DMS153 treated with DMSO at 0.1 percent for 48 hours (cell line): ENCODE data around the gene BORCS5.
"Not testable (repeated sequence)": the region's sequence is repeated elsewhere in the genome, so short reads cannot be mapped to it uniquely, and the experiment has no call there.

Experiments used
- DNase-seq: peaks from one replicate; lab custom pipeline; 2025; ENCODE audit not compliant: unreplicated experiment; lab: John Stamatoyannopoulos, UW

The BORCS5 gene

GRCh38 chr12:12384571-12385340 is 27.9 kb downstream of the BORCS5 start:
- no peak for DNase-seq

DNA sequence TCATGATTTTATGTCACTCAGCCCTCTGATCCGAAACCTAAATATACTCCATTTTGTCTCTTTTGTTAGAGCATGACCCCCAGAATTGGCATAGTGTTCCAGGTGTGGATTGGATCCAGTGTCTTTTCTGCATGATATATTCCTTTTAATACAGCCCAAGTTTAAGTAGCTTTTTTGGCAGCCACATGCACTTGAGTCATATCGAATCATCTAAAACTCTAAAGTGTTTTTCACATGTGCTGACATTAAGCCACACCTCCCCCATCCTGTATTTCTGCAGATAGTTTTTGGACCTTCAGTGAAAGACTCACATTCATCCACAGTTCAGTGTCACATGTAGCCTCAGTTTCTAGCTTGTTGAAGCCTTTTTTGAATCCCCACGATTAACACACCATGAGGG is 30.6 kb downstream of the BORCS5 start:
- no peak for DNase-seq

DNA sequence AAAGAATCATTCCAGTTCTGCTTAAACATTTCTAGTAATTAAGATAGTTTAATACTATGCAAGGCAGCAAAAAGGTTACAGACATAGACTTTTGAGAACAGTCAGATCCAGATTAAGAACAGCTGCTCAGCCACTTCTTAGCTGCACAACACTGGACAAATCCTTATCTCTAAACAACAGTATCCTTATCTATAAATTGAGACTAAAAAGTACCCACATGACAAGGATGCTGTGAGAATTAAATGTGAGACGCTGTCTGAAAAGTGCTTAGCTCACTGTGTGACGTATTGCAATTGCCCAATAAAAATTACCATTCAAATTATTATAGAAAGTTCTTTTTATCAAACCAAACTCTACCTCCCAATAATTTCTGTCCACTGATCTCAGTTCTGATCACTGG is 35.5 kb downstream of the BORCS5 start:
- no peak for DNase-seq

DNA sequence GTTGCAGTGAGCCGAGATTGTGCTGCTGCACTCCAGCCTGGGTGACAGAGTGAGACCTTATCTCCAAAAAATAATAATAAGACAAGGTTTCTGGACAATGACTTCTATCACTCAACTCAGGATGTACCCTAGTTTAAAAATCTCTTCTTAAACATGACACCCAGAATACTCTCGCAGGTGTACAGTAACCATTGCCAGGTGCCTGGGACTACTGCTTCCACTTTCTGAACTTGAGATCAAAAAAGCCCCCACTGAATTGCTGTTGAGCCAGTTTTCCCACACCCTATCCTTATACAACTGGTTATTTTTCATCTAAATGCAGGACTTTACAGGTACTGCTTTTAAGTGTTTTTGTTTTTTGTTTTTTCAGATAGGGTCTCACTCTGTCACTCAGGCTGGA is 36.3 kb downstream of the BORCS5 start:
- DNase-seq, result no peak

DNA sequence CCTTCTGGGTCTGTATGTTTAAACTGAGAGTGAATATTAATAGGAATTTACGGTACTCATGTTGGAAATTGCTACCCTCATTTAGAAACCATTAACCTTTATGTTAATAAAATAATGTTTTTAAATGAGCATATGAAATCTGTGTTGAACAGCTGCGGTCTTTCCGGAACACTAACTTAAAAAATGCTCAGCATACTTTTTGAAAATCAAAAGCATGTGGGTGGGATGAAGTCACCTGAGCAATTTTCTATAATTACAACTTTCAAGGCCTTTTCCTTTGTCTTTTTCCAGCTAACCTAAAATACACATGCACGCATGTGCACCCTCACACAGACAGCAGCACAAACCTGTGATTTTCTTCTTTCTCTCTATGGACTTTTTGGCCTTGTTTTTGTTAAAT is 39.8 kb downstream of the BORCS5 start:
- DNase-seq, result no peak

DNA sequence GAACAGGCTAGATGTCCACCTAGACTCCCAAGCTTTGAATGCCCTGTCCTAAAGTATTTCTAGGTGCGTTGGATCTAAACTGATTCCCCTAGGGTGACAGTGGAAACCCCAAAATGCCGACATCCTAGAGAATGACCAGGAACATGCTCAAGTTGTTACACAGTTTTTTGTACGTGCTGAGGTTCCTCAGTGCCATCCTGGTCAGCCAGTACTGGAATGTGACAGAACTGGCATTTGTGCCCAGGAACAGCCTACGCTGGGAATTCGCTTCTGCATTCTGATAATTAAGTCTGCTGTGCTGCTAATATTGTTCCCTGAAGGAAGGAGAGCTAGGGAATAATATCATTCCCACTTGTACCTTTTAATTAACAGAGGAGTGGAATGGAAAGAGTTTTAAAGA is 40.3 kb downstream of the BORCS5 start:
- DNase-seq, result no peak

- DNase-seq, result no peak
Measured at GRCh38 chr12:12398026-12398859, 41.4 kb downstream of the BORCS5 start.

GRCh38 chr12:12399161-12399560 is 42.3 kb downstream of the BORCS5 start:
- DNase-seq, result no peak

- DNase-seq, result no peak
Measured at GRCh38 chr12:12399776-12400305, 43.0 kb downstream of the BORCS5 start.

DNA sequence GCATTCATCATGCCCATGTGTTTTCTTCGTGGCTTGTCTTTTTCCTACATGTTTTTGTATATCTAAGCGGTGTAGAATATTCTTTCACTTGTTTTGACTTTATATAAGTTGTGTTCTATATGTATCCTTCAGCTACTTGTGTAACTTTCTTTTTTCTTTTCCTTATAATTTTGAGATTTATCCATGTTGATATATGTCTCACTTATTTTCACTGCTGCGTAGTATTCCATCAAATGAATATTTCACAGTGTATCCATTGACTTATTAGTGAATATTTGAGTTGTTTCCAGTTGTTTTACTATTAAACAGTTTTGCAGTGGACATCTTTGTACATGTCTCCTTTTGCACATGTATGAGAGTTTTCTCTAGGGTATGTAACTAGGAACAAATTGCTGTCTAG is 43.9 kb downstream of the BORCS5 start:
- DNase-seq, result no peak

DNA sequence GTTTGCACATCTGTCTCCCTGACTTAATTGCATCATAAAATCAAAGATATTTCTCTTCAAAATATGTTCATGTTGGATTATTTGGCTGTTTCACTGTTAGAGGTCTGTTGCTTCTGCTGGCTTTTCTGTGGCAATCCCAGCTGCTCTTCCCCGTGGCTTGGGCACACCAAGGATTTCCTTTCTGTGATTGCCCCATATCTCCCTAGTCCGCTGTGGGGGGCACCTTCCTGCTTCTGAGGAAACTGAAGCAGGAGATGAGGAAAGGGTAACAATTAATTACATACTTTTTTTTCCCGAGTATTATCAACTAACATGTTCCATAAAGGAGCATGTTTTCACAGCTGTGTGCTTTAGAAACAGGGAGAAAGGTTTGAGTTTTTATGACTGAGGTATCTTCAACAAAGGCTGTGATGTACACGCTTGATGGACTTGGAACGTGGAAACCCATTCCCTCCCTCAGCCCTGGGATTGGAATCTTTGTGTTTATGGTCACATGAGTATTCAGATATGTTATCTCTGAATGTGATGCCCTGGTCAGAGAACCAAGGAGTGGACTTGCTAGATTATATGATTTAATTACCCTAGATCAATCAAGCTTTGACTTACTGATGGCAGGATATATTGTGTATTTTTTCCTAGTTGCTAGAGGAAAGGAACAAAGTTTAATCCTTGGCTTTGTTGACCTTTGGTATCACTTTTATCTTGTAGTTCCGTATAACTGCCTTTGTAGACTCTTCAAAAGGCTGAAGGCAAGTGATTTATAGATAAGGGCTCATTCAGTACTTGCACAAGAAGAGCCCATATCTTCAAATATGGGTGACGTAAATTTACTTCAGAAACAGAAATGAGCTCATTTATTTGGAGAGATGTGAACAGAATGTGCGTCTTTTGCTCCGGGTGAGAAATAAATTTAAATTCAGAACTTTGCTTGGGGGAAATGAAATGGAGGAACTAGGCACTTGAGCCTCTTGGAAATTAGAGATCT is 46.7 kb downstream of the BORCS5 start:
- no peak for DNase-seq

- DNase-seq, result no peak
Measured at GRCh38 chr12:12404297-12404696, 47.4 kb downstream of the BORCS5 start.

- DNase-seq, result no peak
Measured at GRCh38 chr12:12405882-12406281, 49.0 kb downstream of the BORCS5 start.

DNA sequence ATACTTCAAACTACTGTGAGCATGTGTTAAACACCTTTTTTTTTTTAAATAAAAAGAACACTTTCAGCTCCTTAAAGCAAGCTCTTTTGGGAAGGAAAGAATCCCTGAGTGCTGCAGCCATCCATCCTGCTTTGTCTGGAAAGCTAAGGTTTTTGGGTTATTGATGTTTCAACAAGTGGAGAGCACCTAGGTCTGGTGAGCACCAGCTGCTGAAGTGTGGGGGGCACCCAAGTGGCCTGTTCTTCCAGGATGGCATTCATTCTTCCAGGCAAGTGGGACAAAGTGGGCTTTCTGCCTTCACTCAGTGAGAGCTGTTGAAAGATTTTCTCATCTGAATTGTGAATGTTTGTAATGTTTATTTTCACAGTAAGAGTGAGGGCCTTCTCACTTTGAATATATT is 49.9 kb downstream of the BORCS5 start:
- no peak for DNase-seq

DNA sequence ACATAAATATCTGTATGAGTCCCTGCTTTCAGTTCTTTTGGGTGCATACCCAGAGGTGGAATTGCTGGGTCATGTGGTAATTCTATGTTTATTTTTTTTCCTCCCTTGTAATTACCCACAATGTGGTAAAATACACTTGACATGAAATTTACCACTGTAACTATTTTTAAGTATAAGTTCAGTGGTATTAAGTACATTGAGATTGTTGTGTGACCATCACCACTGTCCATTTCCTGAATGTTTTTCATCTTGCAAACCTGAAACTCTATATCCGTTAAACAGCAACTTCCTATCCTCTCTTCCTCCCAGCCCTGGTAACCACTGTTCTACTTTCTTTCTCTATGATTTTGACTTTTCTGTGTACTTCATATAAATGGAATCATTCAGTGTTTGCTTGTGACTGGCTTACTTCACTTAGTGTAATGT is 51.4 kb downstream of the BORCS5 start:
- DNase-seq, result no peak

- not testable (repeated sequence) for DNase-seq
Measured at GRCh38 chr12:12409337-12409736, 52.5 kb downstream of the BORCS5 start.

GRCh38 chr12:12415886-12416285 is 59.0 kb downstream of the BORCS5 start:
- DNase-seq, result no peak

- not testable (repeated sequence) for DNase-seq
Measured at GRCh38 chr12:12419165-12419564, 62.3 kb downstream of the BORCS5 start.

- DNase-seq, result no peak
Measured at GRCh38 chr12:12423367-12423766, 66.5 kb downstream of the BORCS5 start.

GRCh38 chr12:12425001-12425400 is 68.1 kb downstream of the BORCS5 start:
- DNase-seq, result no peak

DNA sequence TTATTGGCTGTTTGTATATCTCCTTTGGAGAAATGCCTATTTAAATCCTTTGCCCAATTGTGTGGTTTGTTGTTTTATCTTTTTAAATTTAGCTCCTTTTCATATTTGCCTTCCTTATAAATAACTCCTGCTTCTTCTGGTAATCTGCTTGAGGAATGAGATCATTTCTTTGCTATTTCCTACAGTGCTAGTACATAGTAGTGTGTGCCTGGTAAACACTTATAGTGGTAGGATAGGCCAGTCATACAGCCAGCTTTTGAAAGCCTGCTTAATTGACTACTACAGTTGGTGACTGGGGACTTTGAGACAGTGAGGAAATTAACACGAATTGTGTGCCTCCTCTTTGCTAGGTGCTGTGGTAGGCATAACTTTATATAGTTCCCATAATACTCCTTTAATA is 68.7 kb downstream of the BORCS5 start:
- no peak for DNase-seq
